CD4-positive, alpha-beta T cell treated with Interferon gamma for 1 hour (primary cell): Measurements from ENCODE around the gene ZNF30.
"Not testable (repeated sequence)": the region's sequence is repeated elsewhere in the genome, so short reads cannot be mapped to it uniquely, and the experiment has no call there.

Experiments
- DNase-seq: peaks from one replicate; pipeline ENCODE4 v3.0.0-alpha.2; 2020

The ZNF30 gene

GRCh38 chr19:34960940-34961679, 34.4 kb downstream of the ZNF30 start:
- DNase-seq = no peak

- peak; percentile 27 for DNase-seq
Observed at GRCh38 chr19:34961775-34962686, 35.3 kb downstream of the ZNF30 start.

GRCh38 chr19:34962687-34963572, 36.2 kb downstream of the ZNF30 start:
- no peak for DNase-seq

- DNase-seq = peak; percentile 32
Observed at GRCh38 chr19:34963573-34964406, 37.1 kb downstream of the ZNF30 start, which contains the start of gene ZNF792. ZNF792 (minus strand) TSS chr19:34964229; CDS start chr19:34963662, 567 bp downstream.

GRCh38 chr19:34964598-34964997, 37.9 kb downstream of the ZNF30 start:
- DNase-seq = no peak

GRCh38 chr19:34965505-34965904, 38.8 kb downstream of the ZNF30 start:
- DNase-seq = not testable (repeated sequence)

- no peak for DNase-seq
Observed at GRCh38 chr19:34967551-34967950, 40.8 kb downstream of the ZNF30 start.

GRCh38 chr19:34969721-34970120, 43.0 kb downstream of the ZNF30 start:
- no peak for DNase-seq

GRCh38 chr19:34970185-34970780, 43.6 kb downstream of the ZNF30 start:
- DNase-seq = not testable (repeated sequence)

- DNase-seq = no peak
Observed at GRCh38 chr19:34972163-34972705, 45.5 kb downstream of the ZNF30 start.

GRCh38 chr19:34974646-34975045, 47.9 kb downstream of the ZNF30 start:
- DNase-seq = no peak

- no peak for DNase-seq
Observed at GRCh38 chr19:34975056-34975455, 48.4 kb downstream of the ZNF30 start.

- no peak for DNase-seq
Observed at GRCh38 chr19:34976611-34977010, 49.9 kb downstream of the ZNF30 start.

- no peak for DNase-seq
Observed at GRCh38 chr19:34979819-34980640, 53.3 kb downstream of the ZNF30 start.

GRCh38 chr19:34982275-34982674, 55.6 kb downstream of the ZNF30 start:
- no peak for DNase-seq

- no peak for DNase-seq
Observed at GRCh38 chr19:34983786-34984185, 57.1 kb downstream of the ZNF30 start.

- DNase-seq = no peak
Observed at GRCh38 chr19:34984287-34984686, 57.6 kb downstream of the ZNF30 start.

GRCh38 chr19:34985249-34986022, 58.7 kb downstream of the ZNF30 start:
- DNase-seq = no peak

- DNase-seq = no peak
Observed at GRCh38 chr19:34988119-34988518, 61.4 kb downstream of the ZNF30 start.
